NCI-H128 (cell line): ENCODE data around the gene TOX4.
"Not testable (repeated sequence)": the region's sequence is repeated elsewhere in the genome, so short reads cannot be mapped to it uniquely, and the experiment has no call there.

Experiments
- DNase-seq: peaks from one replicate; lab custom pipeline; 2025; ENCODE audit not compliant: unreplicated experiment; lab: John Stamatoyannopoulos, UW

TOX4 gene

DNA sequence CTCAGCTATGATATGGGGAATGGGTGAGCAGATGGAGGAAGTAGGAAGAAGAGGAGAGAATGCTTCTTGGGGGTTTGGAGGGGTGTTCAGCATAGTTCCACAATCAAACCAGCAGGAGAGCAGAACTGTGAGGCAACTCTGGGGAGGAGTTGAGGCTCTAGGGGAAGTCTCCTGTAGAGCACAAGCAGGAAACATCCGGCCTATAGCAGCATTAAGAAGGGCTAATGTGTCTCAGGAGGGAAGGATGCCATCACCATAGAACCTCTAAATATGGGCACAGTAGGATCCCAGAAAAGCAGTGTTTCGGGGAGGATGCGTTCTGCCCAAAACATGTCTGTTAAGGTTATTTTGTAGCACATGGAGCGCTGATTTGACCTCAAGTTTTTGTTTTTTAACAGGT is 57.6 kb downstream of the TOX4 start:
- DNase-seq: no peak

DNA sequence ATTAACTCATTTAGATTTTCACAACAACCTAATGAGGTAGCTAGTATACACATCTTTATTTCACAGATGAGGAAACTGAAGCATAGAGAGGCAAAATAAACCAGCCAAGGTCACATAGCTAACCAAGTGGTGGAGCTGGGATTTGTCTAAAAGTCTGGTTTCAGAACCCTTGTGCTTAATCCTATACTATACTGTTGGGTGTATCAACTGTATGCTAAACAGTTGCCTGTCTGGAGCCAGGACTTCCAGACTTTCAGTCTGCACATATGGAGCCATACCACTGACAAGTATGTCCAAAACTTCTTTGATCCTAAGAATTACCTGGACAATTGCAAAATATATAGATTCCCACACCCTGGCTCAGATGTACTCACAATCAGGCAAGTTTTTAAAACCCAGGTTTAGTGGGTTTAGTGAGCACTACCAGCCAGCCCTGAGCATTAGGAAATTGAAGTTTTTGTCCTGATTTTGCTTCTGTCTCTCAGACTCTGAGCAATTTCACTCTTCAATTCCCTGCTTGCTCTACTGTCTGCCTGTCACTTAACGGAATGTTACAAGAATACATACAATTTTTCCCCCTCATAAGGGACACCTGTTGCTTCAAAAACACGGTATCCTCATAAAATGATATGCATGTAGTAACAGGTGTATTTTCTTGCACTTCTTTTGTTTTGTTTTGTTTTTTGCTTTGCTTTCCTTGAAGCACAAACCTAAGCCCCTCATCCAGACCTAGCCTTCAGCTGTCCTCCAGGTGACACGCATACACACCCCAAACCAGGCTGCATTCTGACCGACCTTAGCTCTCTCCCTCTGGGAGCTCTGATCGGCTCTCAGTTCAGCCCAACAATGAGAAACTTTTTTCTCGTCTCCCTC is 58.8 kb downstream of the TOX4 start:
- DNase-seq: no peak

DNA sequence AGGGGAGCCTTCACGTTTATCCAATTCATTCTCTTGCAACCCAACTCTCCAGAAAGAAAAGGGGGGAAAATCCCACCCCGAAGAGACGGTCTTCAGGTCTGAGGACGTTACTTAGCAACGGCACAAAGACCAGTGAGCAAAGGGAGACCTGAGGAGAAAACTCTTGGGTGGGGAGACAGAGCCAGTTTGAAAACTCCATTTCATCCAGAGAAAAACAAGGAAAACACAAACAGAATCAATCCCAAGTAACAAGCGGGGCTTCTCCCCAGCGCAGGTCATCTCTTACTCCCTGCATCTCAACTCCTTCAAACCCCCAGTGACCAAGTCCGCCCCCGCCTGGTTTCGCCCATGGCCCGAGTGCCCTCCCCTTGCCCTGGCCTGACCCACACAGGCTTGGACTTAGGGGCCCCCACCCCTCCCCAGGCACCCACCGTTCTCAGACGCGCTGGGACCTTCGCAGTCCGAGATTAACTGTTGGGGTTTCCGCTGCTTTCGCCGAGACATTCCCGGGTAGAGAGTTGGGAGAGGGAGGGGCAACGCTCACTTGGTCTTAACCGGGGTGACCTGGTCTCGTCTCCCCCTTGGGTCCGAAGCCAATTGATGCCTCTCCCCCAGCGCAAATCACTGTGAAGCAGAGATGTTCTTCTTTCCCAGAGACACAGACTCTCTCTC is 59.6 kb downstream of the TOX4 start:
- DNase-seq: no peak

DNA sequence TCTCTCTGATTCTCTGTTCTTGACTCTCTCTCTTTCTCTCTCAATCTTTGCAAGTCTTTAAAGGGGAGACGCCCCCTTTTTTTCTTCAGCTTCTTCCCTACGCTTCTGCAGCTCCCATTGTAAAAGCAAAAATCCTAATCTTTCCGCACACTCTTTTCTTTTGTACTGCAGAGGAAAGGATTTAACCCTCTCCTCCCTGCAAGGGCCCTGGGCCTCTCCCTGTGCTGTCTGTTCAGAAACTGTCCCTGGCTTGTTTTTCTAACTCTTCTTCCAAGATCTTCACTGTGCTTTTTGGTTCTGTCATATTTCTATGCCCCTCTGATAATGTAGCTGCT is 60.1 kb downstream of the TOX4 start:
- DNase-seq: no peak

DNA sequence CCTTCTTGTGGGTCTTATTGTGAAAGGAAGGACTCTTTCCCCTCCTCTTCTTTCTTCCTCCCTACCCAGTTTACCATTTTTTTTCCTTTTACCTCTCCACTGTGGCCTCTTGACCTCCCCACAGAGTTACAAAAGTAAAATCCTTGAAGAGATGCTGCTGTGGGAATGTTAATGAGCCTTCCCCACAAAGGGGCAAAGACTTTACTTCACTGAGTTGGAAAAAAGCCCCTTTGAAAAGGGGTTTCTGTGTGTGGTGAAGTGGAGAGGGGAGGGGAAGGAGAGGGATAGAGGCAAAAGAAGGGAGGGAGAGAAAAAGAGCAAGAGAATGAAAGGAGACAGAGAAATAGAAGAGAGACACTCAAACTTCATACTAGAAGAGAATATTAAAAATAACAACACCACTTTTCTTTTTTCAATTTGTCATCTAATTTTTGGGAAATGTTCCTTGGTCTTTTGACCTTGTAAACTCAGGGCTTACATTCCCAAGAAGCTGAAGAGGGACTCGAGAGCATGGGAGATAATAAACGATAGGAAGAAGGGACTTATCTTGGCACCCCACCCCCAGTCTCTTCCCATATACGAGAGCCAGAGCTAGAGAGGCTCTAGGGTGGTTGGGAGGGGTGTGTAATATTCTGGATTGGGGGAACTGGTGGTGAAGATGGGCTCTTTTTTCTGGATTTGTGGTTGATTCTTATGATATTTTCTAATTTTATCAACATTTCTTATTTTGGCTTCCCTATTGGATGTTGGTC is 62.4 kb downstream of the TOX4 start:
- DNase-seq: no peak

DNA sequence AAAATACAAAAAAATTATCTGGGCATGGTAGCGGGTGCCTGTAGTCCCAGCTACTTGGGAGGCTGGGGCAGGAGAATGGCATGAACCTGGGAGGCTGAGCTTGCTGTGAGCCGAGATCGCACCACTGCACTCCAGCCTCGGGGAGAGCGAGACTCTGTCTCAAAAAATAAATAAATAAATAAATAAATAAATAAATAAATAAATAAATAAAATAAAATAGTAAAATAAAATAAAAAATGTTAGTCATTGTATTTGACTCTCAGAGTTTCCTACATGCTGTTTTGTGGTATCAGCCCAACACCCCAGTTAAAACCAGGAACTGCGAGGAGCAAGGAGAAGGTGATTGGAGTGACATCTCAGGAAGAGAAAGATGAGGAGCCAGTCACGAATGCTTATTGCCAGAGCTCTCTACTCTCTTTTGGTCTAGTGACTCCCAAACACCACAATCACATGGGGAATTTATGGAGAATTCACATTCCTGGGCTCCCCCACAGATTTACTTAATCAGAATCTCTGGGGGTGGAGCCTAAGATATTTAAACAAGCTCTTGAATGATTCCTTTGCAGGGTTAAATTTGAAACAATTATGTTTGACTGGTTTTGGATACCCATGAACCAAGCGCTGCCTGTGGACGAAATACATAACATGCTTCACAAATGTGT is 64.5 kb downstream of the TOX4 start:
- DNase-seq: no peak

DNA sequence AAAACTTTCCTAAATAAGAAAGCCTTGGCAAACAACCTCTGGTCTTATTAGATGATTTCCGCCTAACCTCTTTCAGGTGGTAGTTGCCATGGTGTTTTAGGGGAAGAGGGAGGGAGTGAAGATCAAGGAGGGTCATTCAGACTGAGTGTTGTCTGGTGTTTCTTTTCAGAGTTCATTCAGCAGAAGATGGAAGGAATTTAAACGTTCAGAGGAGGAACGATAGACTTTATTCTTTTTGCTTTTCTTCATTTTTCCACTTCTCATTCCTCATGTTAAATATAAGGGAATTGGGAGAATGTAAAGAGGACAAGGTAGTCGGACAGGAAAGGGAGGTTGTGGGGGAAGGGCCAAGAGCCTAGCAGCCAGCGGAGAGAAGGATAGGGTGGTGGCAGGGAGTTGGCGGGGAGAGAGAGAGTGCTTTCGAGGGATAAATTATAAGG is 66.5 kb downstream of the TOX4 start:
- no peak for DNase-seq

DNA sequence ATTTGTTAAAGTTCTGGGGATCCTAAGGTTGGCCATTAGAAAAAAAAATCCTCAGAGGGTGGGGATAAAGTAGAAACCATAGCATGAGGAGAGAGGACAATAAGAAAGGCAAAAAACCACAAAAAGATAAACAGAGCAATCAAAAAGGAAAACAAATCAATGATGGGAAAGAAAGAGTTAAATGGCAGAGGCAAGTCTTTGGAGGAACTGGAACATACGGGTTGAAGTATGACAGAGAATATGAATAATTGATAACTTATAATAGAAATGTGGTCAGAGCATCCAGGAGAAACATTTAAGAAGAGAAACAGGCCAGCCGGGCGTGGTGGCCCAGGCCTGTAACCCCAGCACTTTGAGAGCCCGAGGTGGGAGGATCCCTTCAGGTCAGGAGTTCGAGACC is 67.0 kb downstream of the TOX4 start:
- DNase-seq: no peak

DNA sequence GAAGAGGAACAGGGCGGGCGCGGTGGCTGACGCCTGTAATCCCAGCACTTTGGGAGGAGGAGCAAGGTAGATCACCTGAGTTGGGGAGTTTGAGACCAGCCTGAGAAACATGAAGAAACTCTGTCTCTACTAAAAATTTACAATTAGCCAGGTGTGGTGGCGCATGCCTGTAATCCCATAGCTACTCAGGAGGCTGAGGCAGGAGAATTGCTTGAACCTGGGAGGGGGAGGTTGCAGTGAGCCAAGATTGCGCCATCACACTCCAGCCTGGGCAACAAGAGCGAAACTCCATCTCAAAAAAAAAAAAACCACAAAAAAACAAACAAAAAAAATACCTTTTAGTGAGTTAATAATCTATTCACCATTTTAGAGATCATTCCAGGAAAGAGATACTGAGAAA is 67.6 kb downstream of the TOX4 start:
- not testable (repeated sequence) for DNase-seq
